Nucleus accumbens (tissue), 56 donors: ENCODE measurements around the gene ZRANB3.

Experiments
- DNase-seq, 56 donors: peaks; one replicate each; lab custom pipeline; 2025; lab: John Stamatoyannopoulos, UW

The ZRANB3 gene

DNA sequence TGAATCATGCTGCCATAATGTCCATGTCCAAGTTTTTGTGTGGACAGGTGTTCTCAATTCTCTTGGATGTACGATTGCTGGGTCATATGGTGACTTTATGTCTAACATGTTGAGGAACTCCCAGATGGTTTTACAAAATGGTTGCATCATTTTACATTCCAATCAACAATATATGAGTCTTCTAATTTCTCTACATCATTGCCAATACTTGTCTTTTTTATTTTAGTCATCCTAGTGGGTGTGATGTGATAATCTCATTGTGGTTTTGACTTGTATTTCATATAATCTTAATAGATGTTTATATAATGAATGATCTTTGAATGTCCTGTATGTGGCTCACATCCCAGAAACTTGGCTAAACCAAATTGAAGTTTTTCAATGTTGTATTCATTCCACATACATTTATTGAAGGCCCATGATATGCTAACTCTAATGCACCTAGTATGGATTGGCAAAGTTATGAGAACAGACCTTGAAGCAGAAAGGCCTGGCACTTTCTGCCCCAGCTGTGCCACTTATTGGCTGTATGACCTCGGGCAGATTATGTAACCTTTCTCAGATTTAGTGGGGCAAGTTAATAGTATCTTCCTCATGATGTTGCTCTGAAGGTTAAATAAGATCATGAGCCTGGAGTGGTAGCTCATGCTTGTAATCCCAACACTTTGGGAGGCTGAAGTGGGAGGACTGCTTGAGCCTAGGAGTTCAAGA, 273.5 kb downstream of the ZRANB3 start:
- no peak for DNase-seq

DNA sequence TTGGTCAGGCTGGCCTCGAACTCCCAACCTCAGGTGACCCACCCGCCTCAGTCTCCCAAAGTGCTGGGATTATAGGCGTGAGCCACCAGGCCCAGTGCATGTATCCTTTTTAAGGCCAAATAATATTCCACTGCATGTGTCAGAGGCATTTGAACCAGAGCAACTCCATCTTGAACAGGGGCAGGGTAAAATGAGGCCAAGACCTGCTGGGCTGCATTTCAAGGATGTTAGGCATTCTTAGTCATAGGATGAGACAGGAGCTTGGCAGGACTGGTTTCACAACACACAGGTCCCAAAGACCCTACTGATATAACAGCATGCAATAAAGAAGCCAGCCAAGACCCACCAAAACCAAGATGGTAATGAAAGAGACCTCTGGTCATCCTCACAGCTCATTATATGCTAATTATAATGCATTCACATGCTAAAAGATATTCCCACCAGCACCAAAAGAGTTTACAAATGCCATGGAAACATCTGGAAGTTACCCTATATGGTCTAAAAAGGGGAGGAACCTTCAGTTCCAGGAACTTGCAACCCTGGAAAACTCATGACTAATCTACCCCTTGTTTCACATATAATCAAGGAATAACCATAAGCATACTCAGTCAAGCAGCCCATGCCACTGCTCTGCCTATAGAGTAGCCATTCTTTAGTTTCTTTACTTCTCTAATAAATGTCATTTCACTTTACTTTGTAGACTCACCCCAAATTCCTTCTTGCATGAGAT, 274.3 kb downstream of the ZRANB3 start:
- DNase-seq, result no peak

DNA sequence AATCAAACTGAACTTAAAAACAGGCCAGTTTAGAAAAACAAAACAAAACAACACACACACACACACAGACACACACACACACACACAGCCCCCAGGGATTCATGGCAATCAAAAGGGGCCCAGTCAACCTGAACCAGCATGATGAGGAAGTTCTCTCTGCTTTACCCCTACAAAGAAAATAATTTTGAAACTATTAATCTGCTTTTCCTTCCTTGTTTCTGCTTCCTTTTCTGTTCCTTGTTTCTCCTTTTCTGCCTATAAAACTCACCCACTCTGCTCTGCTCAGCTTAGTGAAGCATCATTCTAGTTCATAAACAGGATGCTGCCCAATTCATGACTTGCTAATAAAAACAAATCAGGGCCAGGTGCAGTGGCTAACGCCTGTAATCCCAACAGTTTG, 275.8 kb downstream of the ZRANB3 start:
- no peak for DNase-seq

DNA sequence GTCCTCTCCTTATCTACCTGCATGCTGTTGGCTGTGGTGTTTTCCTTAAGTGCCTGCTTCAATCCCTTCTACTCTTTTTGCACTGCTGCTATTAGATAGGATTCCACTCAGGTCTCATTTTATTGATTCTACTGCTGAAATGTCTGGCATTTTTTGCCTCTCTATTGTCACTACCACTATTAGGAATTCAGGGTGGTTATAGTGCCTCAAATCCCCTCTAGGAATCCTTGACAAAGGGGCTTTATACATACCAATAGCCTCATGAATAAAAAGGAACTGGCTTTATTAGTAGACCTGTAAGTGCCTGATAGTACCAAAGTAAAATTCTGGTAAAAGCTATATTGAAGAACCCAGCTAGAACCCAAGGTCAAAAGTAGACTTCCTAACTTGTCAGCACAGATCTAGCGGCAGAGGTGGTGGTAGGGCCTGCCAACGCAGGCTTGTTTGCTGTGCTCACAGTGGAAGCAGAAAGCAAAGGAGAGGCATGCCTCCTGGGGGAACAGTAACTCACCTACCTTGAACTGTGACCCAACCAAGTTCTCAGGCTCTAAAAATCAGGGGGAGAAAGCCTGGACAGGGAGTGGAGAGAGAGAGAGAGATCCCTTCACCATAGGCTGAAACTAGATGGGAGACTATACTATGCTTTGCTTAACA, 278.1 kb downstream of the ZRANB3 start:
- DNase-seq, result no peak

DNA sequence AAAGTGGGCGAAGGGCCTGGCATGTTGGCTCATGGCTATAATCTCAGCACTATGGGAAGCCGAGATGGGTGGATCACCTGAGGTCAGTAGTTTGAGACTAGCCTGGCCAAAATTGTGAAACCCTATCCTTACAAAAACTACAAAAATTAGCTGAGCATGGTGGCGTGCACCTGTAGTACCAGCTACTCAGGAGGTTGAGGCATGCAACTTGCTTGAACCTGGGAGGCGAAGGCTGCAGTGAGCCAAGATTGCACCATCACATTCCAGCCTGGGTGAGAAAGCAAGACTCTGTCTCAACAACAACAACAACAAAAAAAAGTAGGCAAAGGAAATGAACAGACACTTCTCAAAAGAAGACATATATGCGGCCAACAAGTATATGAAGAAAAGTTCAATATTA, 282.4 kb downstream of the ZRANB3 start:
- no peak for DNase-seq

DNA sequence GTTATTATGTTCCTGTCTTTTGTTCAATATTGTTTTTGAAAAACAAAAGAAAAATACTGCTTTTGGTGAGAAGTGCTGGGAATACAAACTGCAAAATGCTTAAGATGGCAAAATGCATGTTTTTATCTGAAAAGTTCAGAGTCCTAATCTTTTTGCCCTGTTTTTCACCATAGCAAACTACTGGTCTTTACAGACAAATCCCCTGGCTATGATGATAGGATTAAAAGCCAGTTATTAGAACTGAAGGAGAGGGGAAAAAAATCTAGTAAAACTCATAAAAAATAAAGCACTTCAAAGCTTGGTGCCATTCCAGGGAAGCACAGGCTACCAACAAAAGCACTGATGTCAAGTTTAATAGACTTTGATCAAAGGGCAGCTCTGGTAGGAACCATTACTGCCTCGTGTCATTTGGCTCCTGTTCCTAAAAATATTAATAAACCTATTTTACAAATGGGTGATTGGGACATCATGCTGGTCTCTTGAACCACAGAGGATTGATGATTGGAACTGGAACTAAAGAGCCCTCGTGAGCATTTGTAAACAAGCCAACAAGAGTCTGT, 284.2 kb downstream of the ZRANB3 start:
- no peak for DNase-seq

DNA sequence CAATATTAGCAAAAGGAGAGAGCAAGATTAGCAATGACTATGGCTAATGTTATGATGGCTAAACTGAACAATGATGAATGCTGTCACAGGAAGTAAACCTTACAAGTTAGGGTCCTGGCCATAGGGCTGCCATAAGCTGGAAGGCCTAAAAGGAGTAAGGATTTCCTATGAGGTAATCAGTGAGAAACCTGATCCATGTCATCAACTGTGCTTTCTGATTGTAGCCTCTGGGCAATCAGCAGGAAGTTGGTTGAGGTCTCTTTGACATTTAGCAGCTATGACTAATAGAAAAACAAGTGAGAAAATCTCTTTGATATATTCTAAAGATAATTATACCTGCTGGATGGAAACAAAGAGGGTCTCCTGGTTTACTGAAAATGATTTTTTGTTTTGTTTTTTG, 285.9 kb downstream of the ZRANB3 start:
- no peak for DNase-seq

DNA sequence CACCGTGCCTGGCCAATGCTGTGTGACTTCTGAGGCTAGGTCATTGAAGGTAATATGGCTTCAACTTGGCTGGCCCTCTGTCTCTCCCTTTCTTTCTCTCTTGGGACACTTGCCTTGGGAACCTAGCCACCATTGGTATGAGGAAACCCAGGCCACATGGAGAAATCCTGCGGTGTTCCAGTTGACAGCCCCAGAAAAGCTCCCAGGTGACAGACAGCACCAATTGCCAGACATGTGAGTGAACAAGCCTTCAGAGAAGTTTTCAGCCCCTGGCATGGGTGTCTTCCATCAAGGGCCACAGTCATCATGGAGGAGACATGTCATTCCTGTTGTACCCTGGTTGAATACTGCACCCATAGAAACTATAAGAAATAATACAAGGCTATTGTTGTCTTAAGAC, 292.4 kb downstream of the ZRANB3 start:
- no peak for DNase-seq

DNA sequence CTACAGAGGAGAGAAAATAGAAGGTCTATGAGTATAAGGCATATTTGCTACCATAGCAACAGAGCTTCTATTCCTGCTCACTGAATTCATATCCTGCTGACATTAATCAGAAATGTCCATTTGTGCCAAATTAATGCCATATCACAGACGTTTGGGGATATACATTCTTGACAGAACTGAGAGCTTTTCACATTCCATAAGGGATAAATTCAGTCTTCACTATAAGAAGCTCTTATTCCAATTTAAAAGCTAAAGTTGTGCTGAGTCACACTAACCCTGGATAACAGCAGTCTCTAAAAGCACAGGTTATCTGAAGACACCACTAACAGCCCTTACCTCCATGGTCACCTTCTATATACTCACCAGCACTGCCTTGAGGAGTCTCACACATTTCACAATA, 300.9 kb downstream of the ZRANB3 start:
- DNase-seq, result no peak

DNA sequence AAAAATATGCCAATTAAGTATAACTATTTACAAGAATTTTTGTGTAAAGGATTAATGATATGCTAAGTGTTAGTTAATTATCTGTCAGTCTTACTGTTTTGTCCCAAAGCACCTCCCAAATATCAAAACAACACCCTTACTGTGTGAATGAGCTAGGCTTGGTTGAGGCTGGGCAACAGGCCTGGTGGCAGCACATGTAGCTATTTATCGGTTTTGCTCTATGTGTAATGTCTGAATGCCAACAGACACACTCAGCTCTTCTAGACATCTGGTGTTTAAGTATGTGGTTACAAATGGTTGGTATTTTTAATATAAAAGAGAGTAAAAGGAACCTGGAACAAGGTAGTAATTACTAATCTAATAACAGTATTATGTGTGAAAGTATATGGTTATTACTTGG, 303.6 kb downstream of the ZRANB3 start:
- no peak for DNase-seq

DNA sequence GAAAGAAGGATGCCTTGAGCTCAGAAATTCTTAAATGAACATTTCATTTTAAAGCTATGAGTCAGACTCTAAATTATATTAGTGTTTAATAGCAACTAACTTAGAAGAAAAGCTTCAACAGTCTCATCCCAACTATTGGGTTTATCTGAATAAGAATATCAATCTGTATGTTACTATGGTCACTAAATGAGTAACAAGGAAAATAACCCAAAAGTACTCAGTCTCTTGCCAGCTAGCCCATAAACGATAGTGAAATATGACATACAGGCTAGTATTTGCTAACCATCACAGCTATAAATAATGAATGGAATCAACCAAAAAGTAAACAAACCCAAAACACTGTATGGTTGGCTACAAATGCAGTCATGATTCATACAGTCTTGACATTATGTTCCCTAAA, 304.1 kb downstream of the ZRANB3 start:
- DNase-seq, result no peak

DNA sequence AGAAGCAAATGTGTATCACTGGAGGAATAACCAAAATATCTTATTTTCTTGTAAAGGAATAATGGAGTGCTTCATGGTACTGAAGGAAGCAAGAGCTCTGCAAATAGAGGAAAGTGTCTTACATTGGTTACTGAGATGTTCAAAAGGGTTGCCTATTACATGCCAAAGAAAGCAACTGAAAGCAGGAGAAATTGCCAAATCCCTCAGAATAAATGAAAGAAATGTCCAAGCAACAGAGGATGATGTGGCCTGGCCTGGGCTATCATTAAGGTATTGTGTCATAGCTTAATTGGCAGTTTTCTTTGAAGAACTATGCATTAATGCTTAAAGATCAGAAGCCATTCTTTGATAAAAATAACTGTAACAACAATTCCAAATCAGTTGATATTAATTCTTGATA, 305.2 kb downstream of the ZRANB3 start:
- no peak for DNase-seq

DNA sequence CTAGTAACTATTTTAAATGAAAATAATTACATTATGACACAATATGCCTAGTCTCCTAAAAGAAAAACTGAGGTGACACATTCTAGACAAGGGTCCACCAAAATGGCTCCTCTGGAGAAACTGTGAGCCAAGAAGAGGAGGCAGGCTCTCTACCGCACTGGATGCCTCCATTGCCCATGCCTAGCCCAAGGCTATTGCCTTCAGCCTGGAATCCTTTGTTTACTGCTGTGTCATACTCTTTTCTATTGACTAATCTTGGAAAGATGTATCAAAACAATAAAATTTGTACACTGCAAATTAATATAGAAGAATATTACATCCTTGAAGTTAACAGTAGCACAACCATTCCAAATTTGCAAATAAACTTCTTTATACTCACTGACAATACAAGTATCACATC, 311.8 kb downstream of the ZRANB3 start:
- DNase-seq, result no peak

DNA sequence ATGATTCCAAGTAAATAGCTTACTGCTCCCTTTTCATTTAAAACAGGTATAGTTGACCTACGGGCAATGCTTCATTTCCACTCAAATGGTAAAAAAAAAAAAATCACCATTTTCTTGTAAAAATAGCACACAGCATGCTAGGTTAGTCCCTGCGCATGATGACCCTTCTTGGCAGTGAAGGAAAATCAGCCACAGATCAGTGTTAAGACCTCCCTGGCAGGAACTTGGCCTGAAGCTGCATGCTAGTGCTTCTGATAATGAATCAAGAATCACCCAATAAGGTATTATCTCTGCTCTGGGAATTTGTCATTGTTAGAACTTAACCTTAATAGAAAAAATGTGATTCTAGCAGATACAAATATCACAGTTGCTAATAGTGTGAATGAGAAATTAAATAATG, 312.6 kb downstream of the ZRANB3 start:
- DNase-seq, result no peak

DNA sequence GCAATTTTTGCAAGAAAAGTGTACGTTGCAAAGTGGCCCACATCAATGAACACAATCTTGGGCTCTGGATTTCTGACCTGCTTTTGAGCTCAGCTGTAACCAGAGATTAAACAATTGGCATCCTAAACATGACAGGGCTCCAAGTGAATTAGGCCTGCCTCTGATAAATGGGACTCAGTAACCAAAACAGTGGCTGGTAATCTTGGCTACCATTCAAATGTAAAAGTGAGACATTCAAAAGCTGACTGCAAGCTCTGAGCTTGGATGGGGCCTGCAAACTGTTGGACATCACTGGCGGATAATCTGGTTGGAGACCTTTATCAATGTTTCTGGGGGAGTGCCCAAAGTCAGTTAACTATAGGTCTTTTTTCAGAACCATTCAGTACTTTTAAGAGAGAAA, 318.3 kb downstream of the ZRANB3 start:
- no peak for DNase-seq

DNA sequence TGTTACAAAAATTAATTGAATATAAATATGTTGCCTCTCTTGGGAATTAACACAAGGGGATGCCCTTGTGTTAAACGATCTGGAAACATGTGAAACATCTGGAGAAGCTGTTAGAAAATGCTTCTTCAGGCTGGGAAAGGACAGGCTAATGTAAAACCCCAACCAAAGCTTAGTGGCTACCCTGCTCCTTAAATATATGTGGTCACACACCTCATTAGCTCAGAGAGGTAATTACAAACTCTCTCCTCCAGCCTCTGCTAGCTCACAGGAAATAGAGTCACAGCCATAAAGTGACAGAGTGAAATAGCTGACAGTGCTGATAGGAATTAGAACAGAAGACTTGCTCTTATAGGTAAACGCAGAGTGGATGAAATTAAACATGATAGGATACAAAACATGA, 323.0 kb downstream of the ZRANB3 start:
- no peak for DNase-seq

DNA sequence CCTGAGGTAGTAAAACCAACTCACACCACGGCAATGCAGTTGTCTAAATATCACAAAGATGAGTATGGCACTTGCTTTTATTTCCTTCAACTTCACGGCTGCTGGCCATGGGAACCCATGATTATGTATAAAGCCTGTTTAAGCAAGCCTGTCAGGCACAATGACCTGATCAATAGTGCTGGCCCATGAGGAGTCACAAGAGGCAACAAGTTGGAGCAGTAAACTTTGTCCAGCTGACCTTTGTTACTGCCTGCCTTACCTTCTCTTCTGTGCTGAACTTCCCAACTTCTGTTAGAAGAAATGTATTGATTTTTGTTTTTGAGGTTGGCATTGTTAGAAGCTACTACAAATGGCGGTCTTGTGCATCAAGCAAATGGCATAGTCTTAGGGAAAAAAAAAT, 327.1 kb downstream of the ZRANB3 start:
- no peak for DNase-seq

DNA sequence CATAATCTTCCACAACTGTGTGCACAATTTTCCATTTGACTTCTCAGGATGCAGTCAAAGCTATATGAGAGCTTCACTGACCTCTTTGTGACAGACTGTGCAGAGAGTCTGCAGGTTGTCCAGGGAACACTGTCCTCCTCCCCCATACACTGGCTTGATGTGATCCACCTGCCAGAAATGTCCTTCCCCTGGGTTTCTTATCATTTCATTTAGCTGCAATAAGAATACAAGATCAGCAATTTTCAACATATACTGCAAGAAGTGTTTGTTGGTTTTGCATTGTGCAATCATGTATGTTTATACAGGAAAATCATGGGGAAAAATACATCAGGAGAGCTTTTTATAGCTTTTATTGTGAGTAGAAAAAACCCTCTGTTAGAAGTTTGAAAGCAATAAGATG, 328.3 kb downstream of the ZRANB3 start:
- DNase-seq, result no peak

DNA sequence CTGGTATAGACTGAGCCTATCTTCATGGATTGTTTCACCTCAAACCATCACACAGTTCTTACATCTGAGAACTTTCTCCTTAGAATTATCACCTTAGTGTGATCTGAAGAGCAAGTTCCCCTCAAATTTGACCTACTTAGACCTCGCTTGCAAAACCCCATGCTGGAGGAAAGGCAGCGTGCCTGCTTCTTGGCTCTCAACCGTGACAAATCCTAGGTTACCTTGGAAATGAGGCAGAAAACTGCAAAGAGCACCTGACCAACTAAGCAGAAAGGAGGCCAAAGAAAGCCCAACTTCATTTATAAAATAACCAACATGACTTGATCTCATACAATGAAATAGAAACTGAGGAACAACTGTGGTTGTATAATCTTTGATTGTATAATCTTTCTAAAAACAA, 332.5 kb downstream of the ZRANB3 start:
- peak in 1 of 56 donors; percentile 11 for DNase-seq

DNA sequence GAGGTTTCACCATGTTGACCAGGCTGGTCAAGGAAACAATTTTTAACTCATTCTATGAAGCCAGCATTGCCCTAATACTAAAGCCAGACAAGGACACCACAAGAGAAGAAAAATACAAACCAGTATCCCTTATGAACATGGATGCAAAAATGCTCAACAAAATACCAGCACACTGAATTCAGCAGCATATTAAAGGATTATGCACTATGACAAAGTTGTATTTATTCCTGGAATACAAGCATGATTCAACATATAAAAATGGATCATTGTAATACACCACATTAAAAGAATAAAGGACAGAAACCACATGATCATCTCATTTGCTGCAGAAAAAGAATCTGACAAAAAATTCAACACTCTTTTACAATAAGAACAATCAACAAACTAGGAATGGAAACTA, 340.2 kb downstream of the ZRANB3 start:
- DNase-seq, result no peak

DNA sequence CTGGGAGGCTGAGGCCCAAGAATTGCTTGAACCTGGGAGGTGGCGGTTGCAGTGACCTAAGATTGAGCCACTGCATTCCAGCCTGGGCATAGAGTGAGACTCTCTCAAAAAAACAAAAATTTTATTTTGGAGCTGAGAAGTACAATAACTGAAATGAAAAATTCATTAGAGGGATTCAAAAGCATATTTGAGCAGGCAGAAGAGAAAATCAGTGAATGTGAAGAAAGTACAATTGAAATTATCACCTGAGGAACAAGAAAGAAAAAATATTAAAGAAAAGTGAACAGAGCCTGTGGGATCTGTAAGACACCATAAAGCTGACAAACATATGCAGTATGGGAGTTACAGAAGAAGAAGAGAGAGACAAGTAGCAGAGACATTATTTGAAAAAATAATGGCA, 341.9 kb downstream of the ZRANB3 start:
- DNase-seq, result no peak

DNA sequence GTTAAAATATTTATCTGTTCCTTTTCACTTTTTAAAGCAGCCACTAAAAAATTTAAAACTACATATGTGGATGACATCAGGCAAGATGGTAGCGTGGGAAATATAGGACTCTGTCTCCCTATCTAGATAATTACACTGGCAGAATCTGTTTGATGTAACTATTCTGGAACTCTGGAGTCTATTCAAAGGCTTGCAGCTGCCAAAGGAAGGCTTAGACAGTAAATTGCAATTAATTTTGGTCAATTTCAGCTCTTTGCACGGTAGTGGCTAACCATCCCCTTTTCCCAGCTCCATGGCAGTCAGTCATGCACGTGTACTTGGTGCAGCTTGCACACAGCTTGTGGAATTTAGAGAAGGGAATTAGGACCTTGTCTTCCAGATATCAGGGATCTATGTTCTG, 343.7 kb downstream of the ZRANB3 start:
- DNase-seq, result no peak
